SW 1271 (cell line): ENCODE measurements around the gene POLG.
"Not testable (repeated sequence)": the region's sequence is repeated elsewhere in the genome, so short reads cannot be mapped to it uniquely, and the experiment has no call there.

ENCODE experiments used
- DNase-seq, 2 experiments: peaks; one replicate each; lab custom pipeline; 2025; lab: John Stamatoyannopoulos, UW

The POLG gene

DNA sequence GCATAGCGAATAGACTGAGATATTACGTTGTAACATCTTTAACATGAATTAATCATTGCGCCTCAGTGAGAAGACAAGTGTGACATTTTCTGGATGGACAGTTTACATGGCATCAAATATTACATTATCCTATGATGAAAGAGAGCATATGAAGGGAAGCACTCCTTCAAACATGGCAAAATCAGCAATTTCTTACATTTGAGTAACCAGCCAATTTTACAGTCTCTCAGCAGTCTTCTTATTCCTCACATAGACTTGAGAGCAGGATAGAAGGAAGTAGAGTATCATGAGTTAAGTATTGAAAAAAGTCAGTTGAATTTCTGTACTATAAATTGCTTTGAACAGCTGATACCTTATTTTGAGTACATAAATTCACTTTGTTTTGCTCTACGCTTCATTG is 52.0 kb downstream of the POLG start:
- DNase-seq = no peak

DNA sequence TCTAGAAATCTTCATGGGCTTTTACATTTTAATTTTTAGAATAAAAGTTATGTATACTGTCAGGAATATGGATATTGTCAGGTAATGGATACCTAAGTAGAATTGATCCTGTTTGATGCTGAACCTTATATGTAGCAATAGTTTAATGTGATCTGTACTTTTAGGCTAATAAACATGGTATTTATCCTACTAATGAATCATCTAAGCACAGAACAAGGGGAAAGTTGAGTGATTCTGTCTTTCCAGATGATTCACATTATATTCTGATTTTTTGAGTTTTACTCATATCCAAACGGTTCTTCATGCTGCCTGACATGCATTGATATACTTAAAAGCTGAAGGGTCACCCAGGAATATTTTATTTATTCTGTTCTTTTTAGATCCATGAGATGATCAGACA is 56.3 kb downstream of the POLG start:
- no peak for DNase-seq

DNA sequence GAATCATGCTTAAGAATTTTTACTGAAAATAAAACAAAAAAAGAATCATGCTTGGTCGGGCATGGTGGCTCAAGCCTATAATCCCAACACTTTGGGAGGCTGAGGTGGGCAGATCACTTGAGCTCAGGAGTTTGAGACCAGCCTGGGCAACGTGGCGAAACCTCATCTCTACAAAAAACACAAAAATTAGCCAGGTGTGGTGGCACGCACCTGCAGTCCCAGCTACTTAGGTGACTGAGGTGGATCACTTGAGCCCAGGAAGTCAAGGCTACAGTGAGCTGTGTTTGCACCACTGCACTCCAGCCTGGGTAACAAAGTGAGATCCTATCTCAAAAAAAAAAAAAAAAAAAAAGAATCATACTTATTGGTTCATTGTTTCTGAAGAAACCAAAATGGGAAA is 57.3 kb downstream of the POLG start:
- not testable (repeated sequence) for DNase-seq
